Measurements from ENCODE around the gene CCDC13. TPM values are rescaled to one million over a fixed set of nuclear protein-coding genes. Genes with fewer than 3 reads are reported as not detected.

Gene CCDC13
- total RNA-seq, 1 experiment from 2014 or later, result 0.82 TPM

GRCh38 chr3:42790714-42791229 lies 17.7 kb upstream of the CCDC13 start:
- TF ChIP-seq CTCF (IDR thresholded peaks at IDR 0.05; ENCODE audit: insufficient read depth in 1 of 2, low read depth in 1 of 2, low read length in 1 of 2, severe bottlenecking in 1 of 2, unreplicated experiment in 1 of 2), result no peak
- ChIA-PET POLR2A (no interaction called here), CTCF (no interaction called here)
- H3K9me3 ChIP-seq, result no peaks in the 10 kb centered on the region
- Mint-ChIP-seq H3K27ac (ENCODE audit: unreplicated experiment) (no peak overlapping the region), H3K27me3 (ENCODE audit: insufficient read depth, unreplicated experiment) (no peaks in the 10 kb centered on the region), H3K4me3 (ENCODE audit: unreplicated experiment) (no peak overlapping the region), H3K36me3 (ENCODE audit: insufficient read depth, unreplicated experiment) (peaks cover 71% of the 10 kb centered on the region), H3K4me1 (ENCODE audit: low read depth, unreplicated experiment) (no peaks in the 10 kb centered on the region), H3K9me3 (ENCODE audit: unreplicated experiment) (no peaks in the 10 kb centered on the region)
- intact Hi-C loops (cut with micrococcal nuclease; ENCODE audit: unreplicated experiment), result no loop called here
- no peaks in the 10 kb centered on the region; the same call in 1 of the 2 replicates for H3K36me3 ChIP-seq (ENCODE audit: control insufficient read depth, insufficient read depth, low read length)
- H3K27me3 ChIP-seq (replicated peaks; ENCODE audit: control insufficient read depth, insufficient read depth, low read length), result no peaks in the 10 kb centered on the region
- H3K4me1 ChIP-seq, result no peaks in the 10 kb centered on the region
- no peak overlapping the region for H3K4me3 ChIP-seq (ENCODE audit: low read depth, low read length)
- no TSS peak for BruUV-seq (replicated peaks)
- no peak for DNase-seq

- Mint-ChIP-seq H3K4me3 (ENCODE audit: unreplicated experiment) (no peak overlapping the region), H3K27me3 (ENCODE audit: insufficient read depth, unreplicated experiment) (no peaks in the 10 kb centered on the region), H3K27ac (ENCODE audit: unreplicated experiment) (no peak overlapping the region), H3K4me1 (ENCODE audit: low read depth, unreplicated experiment) (no peaks in the 10 kb centered on the region), H3K9me3 (ENCODE audit: unreplicated experiment) (no peaks in the 10 kb centered on the region), H3K36me3 (ENCODE audit: insufficient read depth, unreplicated experiment) (peaks cover 59% of the 10 kb centered on the region)
- no peak for DNase-seq
- no peak for TF ChIP-seq CTCF (IDR thresholded peaks at IDR 0.05; ENCODE audit: insufficient read depth in 1 of 2, low read depth in 1 of 2, low read length in 1 of 2, severe bottlenecking in 1 of 2, unreplicated experiment in 1 of 2)
- ChIA-PET CTCF (no interaction called here), POLR2A (no interaction called here)
- Histone ChIP-seq H3K9me3 (no peaks in the 10 kb centered on the region), H3K4me3 (ENCODE audit: low read depth, low read length) (no peak overlapping the region), H3K4me1 (no peaks in the 10 kb centered on the region), H3K27me3 (replicated peaks; ENCODE audit: control insufficient read depth, insufficient read depth, low read length) (no peaks in the 10 kb centered on the region), H3K36me3 (ENCODE audit: control insufficient read depth, insufficient read depth, low read length) (no peaks in the 10 kb centered on the region; the same call in 1 of the 2 replicates)
- no TSS peak for BruUV-seq (replicated peaks)
- intact Hi-C loops (cut with micrococcal nuclease; ENCODE audit: unreplicated experiment), result no loop called here
Measured at GRCh38 chr3:42786631-42787030, 13.6 kb upstream of the CCDC13 start.

- no peaks in the 10 kb centered on the region; the same call in 1 of the 2 replicates for H3K36me3 ChIP-seq (ENCODE audit: control insufficient read depth, insufficient read depth, low read length)
- CTCF ChIA-PET, result no interaction called here
Measured at GRCh38 chr3:42786212-42786611, 13.2 kb upstream of the CCDC13 start.

More at GRCh38 chr3:42786212-42786611, 13.2 kb upstream of the CCDC13 start:
- POLR2A ChIA-PET, result no interaction called here
- no peaks in the 10 kb centered on the region for H3K4me1 ChIP-seq
- H3K4me3 Mint-ChIP-seq (ENCODE audit: unreplicated experiment), result no peak overlapping the region
- DNase-seq, result no peak
- H3K27me3 ChIP-seq (replicated peaks; ENCODE audit: control insufficient read depth, insufficient read depth, low read length), result no peaks in the 10 kb centered on the region
- H3K27ac Mint-ChIP-seq (ENCODE audit: unreplicated experiment), result no peak overlapping the region
- no peaks in the 10 kb centered on the region for H3K9me3 ChIP-seq
- no peaks in the 10 kb centered on the region for H3K9me3 Mint-ChIP-seq (ENCODE audit: unreplicated experiment)
- H3K36me3 Mint-ChIP-seq (ENCODE audit: insufficient read depth, unreplicated experiment), result peaks cover 64% of the 10 kb centered on the region
- intact Hi-C loops (cut with micrococcal nuclease; ENCODE audit: unreplicated experiment), result no loop called here
- no peaks in the 10 kb centered on the region for H3K4me1 Mint-ChIP-seq (ENCODE audit: low read depth, unreplicated experiment)
- no peak overlapping the region for H3K4me3 ChIP-seq (ENCODE audit: low read depth, low read length)
- no peaks in the 10 kb centered on the region for H3K27me3 Mint-ChIP-seq (ENCODE audit: insufficient read depth, unreplicated experiment)
- TF ChIP-seq CTCF (IDR thresholded peaks at IDR 0.05; ENCODE audit: insufficient read depth in 1 of 2, low read depth in 1 of 2, low read length in 1 of 2, severe bottlenecking in 1 of 2, unreplicated experiment in 1 of 2), result no peak
- no TSS peak for BruUV-seq (replicated peaks)

Data from Caco-2 (cell line).